ENCODE data around the gene CD274. TPM values are rescaled to one million over a fixed set of nuclear protein-coding genes. Genes with fewer than 3 reads are reported as not detected.
A peak's percentile ranks its signal among the peaks of the same experiment; 100 is the strongest.

Gene CD274
- total and polyA plus RNA-seq, 11 donors: 3.5 to 54.4 (median 15.7) TPM

- Histone ChIP-seq H3K9me3 (peaks cover 0 to 8% (median 0%) of the 10 kb centered on the region in 12 donors), H3K4me1 (peaks cover 5 to 42% (median 26%) of the 10 kb centered on the region in 12 donors), H3K4me3 (no peak overlapping the region), H3K27me3 (no peaks in the 10 kb centered on the region), H3K36me3 (no peaks in the 10 kb centered on the region), H3K27ac (peak overlapping the region in 11 of 12 donors; percentile 62 to 95 (median 85))
- intact Hi-C loops (cut with DNase I): loop anchor here in 1 of 10 donors (5.0 kb wide), 1 partner anchor 47 kb away; the partner anchor contains the start of gene CD274
- WGBS, 4 donors: 94 to 100% (median 99%) methylated on average over 1 of the region's 1 CpG
- ATAC-seq (no peak), DNase-seq (no peak)
- TF ChIP-seq CTCF (IDR thresholded peaks at IDR 0.05): no peak
- TF ChIP-seq POLR2A (IDR thresholded peaks at IDR 0.05): no peak
Observed at GRCh38 chr9:5499157-5499556, 48.8 kb downstream of the CD274 start.

GRCh38 chr9:5499889-5500398, 49.6 kb downstream of the CD274 start:
- 9 to 29% (median 22%) methylated on average over 4 of the region's 4 CpGs for WGBS, 4 donors
- intact Hi-C loops (cut with DNase I): loop anchor here in 7 of 10 donors (5.0 kb wide), 4 partner anchors 43 to 82 kb away; partner anchors contain the start of gene CD274 (in 4 of the 7)
- TF ChIP-seq CTCF (IDR thresholded peaks at IDR 0.05) (no peak), POLR2A (IDR thresholded peaks at IDR 0.05) (no peak)
- DNase-seq (peak in 3 of 5 donors; percentile 35 to 65 (median 60)), ATAC-seq (peak; percentile 55 to 69 (median 61))
- Histone ChIP-seq H3K9me3 (peaks cover 0 to 14% (median 0%) of the 10 kb centered on the region in 12 donors), H3K4me1 (peaks cover 5 to 42% (median 26%) of the 10 kb centered on the region in 12 donors), H3K27ac (peak overlapping the region; percentile 62 to 95 (median 85)), H3K27me3 (no peaks in the 10 kb centered on the region), H3K4me3 (no peak overlapping the region), H3K36me3 (no peaks in the 10 kb centered on the region)

- H3K4me1 ChIP-seq: peaks cover 5 to 42% (median 26%) of the 10 kb centered on the region in 12 donors
- H3K36me3 ChIP-seq: no peaks in the 10 kb centered on the region
- H3K4me3 ChIP-seq: peak overlapping the region in 3 of 12 donors; percentile 21 to 24 (median 23)
- WGBS, 4 donors: 20 to 21% (median 20%) methylated on average over 18 of the region's 18 CpGs
- peak overlapping the region; percentile 62 to 95 (median 85) for H3K27ac ChIP-seq
- ATAC-seq (peak; percentile 88 to 89 (median 88)), DNase-seq (peak; percentile 69 to 88 (median 79))
- peaks cover 0 to 15% (median 0%) of the 10 kb centered on the region in 12 donors for H3K9me3 ChIP-seq
- peak in 1 of 2 donors; percentile 63 for TF ChIP-seq POLR2A (IDR thresholded peaks at IDR 0.05)
- no peak for TF ChIP-seq CTCF (IDR thresholded peaks at IDR 0.05)
- intact Hi-C loops (cut with DNase I): loop anchor here in 6 of 10 donors (5.0 kb wide), 4 partner anchors 43 to 82 kb away; partner anchors contain the start of gene CD274 (in 3 of the 6)
- no peaks in the 10 kb centered on the region for H3K27me3 ChIP-seq
Observed at GRCh38 chr9:5500441-5501235, 50.3 kb downstream of the CD274 start.

DNA sequence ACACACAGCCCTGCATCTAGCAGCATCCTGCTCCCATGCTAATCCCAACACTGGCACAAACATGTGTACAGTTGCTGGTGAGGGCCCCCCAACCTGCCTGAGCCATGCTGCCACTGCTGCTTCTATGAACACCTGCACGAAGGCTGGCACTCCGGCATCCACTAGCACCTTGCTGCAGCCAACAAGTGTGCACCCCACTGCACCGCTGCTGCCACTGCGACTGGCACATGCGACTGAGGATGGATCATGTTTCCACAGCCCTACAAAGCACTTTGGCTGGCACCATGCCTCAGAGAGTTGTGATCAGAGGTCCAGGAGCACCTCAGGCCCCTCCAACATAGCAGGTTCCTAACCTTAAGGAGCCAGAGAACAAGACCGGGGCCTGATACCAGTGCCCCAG, 52.2 kb downstream of the CD274 start:
- WGBS, 4 donors: 45 to 100% (median 61%) methylated on average over 1 to 6 of the region's 6 CpGs
- no peak overlapping the region for H3K4me3 ChIP-seq
- DNase-seq (peak in 2 of 5 donors; percentile 29 to 49), ATAC-seq (peak in 1 of 4 donors; percentile 9)
- no peaks in the 10 kb centered on the region for H3K36me3 ChIP-seq
- H3K4me1 ChIP-seq: peaks cover 5 to 42% (median 26%) of the 10 kb centered on the region in 12 donors
- peaks cover 0 to 15% (median 0%) of the 10 kb centered on the region in 12 donors for H3K9me3 ChIP-seq
- no peak overlapping the region for H3K27ac ChIP-seq
- no peaks in the 10 kb centered on the region for H3K27me3 ChIP-seq
- intact Hi-C loops (cut with DNase I): loop anchor here in 6 of 10 donors (5.0 kb wide), 4 partner anchors 45 to 80 kb away; partner anchors contain the start of gene CD274 (in 3 of the 6)
- no peak for TF ChIP-seq POLR2A (IDR thresholded peaks at IDR 0.05)
- no peak for TF ChIP-seq CTCF (IDR thresholded peaks at IDR 0.05)

Measured in heart left ventricle (tissue), 16 donors.